ENCODE measurements around the gene NUMB.
A peak's percentile ranks its signal among the peaks of the same experiment; 100 is the strongest.

NUMB gene

DNA sequence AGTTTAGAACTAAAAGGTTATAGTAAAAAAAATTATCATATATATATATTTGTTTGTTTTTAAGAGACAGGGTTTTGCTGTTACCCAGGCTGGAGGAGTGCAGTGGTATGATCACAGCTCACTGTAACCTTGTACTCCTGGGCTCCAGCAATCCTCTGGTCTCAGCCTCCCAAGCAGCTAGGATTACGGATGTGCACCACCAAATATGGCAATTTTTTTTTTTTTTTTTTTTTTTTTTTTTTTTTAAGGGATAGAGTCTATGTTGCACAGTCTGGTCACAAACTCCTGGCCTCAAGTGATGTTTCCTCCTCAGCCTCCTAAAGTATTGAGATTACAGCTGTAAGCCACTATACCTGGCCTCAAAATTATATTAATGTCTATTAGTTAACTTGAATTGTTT is 172.4 kb downstream of the NUMB start:
- no peak for DNase-seq

- no peak for DNase-seq
These were observed 174.6 kb downstream of the NUMB start for GRCh38 chr14:73283608-73284379.

DNA sequence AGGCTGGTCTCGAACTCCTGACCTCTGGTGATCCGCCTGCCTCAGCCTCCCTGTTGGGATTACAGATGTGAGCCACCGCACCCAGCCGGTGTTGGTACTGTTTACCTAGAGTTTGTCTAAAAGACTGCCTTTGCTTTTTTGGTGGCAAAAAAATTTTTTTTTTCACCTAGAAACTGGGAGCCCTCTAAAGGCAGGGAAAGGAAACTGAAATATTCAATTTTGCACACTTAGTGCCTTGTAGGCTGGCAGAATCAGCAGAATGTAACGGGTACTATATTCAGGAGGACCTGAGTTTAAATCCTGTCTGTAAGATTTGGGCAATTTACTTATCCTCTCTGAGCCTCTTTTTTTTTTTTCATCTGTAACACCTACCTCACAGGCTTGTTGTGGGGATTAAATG is 177.4 kb downstream of the NUMB start:
- no peak for DNase-seq

DNA sequence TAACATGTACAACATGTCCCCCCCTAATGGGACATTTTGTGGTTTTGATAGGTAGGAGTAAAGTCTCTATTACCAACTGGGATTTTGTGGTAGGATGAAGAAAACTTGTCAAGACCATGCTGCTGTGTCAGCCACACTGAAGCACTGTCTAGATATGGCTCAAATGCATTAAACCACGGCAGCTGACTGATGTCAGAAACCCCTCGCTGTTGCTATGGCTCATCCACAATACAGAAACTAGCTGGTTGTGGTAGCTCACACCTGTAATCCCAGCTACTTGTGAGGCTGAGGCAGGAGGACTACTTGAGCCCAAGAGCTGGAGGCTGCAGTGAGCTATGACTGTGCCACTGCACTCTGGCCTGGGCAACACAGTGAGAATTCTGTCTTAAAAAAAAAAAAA is 181.0 kb downstream of the NUMB start:
- no peak for DNase-seq

DNA sequence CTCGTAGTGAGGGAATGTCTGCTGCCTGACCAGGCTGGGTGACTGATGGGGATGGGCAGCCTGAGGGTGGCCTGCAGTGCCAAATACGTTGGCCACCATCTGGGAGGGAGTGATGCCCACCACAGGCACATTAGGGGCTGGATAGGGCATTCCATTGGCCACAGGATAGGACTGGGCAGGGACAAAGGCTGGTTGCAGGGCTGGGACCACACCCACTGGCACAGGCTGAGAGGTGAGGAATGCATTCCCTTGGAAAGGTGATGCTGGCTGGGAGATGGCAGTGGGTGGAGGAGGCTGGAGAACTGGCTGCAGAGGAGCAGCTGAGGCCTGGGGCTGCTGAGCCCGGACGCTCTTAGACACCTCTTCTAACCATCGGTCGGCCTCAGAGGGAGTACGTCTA is 181.5 kb downstream of the NUMB start:
- DNase-seq, result no peak

DNA sequence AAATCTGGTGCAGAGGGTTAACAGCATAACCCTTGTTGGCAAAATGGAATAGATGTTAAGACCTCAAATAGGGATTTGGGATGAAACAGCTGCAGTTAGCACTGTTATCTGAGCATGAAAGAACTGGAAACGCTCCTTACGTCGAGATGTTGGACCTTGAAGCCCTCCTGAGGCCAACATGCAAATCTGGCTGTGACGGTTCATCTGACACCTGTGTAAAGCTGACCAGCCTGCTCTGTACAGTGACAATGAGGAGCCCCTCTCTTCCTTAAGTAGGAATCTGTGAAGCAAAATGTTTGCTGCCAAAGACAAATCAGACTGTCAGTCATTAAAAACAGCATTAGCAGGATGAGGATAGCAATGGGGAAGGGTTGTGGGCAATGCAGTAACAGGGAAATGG is 184.5 kb downstream of the NUMB start:
- no peak for DNase-seq

DNA sequence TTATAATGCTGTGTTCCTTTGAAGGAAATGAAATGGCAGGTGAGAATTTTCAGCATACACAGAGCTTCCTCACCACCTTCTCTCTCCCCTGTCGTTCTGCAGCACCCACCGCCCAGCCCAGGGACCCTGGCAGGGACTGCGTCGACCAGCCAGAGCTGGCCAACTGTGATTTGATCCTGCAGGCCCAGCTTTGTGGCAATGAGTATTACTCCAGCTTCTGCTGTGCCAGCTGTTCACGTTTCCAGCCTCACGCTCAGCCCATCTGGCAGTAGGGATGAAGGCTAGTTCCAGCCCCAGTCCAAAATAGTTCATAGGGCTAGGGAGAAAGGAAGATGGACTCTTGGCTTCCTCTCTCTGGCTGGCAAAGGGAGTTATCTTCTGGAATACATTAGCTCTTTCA is 186.0 kb downstream of the NUMB start:
- no peak for DNase-seq

DNA sequence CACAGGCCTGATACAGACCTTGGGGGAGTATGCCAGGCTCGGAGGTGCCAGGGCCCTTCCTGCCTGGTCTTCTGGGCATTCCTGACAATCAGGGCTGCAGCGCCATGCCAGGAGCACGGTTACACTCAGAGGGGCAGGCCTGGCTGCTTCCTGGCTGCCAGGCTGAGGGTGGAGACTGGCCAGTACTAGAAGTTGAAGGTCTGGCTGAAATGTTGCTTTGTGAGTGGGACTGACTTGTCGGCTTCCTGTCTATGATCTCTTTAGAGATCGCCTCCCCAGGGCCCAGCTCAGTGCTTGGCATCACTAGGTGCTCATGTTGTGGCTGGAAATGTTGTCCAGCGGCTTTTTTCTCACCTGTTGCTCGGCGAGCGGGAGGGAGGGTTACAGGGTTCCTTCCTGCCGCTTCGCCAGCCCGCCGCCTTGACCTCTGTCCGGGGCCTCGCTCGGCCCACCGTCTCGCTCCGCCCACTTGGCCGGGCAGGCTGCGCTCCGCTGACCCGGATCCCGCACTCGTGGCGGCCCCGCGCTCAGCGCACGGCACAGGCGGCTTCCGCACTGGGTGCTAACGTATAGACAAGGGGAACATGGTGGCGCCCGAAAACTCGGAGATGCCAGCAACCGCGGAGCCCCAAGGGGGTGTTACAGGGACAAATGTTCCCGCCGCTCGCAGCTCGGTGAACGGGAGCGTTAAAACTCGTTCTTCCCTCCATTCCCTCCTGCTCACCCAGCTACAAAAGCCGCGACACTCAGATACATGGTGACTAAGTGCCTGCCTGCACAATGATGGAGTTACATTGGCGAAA is 188.4 kb downstream of the NUMB start:
- DNase-seq, result peak; percentile 11

GRCh38 chr14:73267474-73267873 is 190.9 kb downstream of the NUMB start:
- DNase-seq, result no peak

GRCh38 chr14:73266317-73266716 is 192.0 kb downstream of the NUMB start:
- no peak for DNase-seq

DNA sequence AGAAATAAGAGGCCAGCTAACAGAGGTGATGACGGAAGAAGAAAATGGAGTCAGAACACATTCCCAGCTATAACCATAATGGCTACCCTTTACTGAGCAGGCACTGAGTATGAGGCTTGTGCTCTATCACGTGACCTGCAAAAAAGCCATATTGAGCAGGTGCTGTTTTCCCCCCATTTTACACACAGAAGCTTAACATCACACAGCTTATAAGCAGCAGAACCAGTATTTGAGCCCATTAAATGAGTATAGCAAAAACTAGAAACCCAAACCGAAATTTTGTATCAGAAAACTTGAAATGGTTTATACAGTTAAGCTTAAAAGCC is 192.7 kb downstream of the NUMB start:
- DNase-seq, result no peak

GRCh38 chr14:73264885-73265720 is 193.2 kb downstream of the NUMB start:
- DNase-seq, result no peak

DNA sequence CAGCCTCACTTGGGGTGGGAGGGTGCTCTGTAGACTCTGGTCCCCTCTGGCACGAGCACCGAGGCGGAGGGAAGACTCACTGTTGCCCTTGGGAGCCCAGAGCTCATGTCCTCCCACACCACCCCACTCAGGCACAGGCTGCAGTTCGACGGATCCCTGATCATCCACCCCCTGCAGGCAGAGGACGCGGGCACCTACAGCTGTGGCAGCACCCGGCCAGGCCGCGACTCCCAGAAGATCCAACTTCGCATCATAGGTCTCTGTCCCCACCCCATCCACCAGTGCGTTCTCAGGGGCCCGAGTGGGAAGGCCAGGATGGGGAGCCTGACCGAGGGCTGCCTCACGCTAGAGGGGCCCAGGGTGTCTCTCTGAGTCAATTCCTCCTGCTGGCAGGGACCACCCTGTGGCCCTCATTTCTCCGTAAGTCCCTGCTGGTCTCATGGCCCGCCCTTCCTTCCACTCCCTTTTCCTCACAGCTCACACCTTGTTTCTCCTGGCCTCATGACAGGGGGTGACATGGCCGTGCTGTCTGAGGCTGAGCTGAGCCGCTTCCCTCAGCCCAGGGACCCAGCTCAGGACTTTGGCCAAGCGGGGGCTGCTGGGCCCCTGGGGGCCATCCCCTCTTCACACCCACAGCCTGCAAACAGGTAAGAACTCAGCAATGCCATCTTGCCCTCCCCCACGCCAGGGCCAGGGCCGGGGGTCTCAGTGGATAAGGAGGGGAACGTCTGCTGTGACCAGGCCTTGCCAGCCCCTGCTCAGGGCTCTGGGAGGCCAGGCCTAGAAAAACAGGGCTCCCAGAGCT is 194.1 kb downstream of the NUMB start:
- DNase-seq, result no peak

DNA sequence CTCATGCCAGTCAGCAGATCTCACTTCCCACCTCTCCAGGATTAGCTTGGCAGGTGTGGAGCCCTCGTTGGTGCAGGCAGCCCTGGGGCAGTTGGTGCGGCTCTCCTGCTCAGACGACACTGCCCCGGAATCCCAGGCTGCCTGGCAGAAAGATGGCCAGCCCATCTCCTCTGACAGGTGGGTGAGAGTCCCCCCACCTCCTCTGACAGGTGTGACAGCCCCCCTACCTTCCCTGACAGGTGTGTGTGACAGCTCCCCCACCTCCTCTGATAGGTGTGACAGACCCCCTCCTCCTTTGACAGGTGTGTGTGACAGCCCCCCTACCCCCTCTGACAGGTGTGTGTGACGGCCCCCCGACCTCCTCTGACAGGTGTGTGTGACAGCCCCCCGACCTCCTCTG is 194.7 kb downstream of the NUMB start:
- peak; percentile 17 for DNase-seq

- DNase-seq, result no peak
These were observed 195.7 kb downstream of the NUMB start for GRCh38 chr14:73262427-73263183.

DNA sequence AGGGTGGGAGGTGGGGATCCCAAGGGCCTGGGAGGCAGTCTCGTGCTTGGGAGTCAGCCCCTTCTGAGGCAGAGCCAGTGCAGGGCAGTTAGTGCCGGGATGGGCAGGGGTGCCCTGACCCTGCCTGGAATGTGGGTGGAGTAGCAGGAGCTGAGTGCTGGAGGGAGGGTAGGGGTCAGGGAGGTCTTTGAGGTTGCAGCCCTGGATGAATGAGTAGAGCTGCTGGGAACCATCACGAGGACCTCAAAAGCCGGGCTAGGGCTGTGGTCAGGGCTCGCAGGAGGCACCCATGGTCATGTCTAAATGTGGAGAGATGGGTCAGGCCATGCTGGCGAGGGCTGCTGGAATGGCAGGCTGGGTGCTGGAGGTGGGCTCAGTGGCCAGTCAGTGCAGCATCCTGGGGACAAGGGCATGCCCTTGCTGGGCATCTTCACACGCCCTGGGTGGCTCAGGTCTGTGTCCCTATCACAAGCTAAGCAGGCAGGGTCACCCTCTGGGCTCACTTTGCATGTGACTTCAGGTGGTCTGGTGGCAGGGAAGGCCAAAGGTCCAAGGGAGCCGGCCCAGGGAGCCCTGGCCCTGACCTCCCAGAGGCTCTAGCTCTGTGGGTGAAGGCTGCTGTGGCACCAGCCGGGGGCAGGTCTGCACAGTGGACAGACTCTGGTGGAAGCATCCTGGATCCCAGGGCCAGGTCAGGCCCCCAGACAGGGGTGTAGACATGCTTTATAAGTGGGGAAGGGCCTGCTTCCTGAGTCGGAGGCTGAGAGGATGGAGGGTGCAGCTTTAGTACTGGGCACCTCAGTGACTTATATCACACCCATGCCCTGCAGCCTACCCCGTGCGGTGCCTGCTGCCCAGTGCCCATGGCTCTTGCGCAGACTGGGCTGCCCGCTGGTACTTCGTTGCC is 196.6 kb downstream of the NUMB start:
- no peak for DNase-seq

GRCh38 chr14:73261075-73261474 is 197.3 kb downstream of the NUMB start:
- no peak for DNase-seq

GRCh38 chr14:73260574-73260973 is 197.8 kb downstream of the NUMB start:
- no peak for DNase-seq

DNA sequence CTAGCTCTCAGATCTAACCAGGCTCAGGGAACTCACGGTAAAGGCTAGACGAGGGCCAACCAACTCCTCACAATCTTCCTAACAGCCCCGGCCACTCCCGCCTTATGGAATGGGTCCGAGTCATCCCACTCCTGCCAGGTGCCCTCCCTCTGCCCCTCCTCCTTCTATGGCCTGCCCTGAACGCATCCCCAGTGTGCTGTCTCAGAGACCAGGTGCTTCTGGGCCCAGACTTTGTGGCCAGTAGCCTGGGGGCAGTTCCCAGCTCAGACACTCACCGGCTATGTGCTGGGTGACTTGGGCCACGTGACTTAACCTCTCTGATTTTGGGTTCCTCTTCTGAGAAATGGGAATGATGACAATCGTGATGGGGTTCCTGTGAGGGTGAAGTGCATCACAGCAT is 198.5 kb downstream of the NUMB start:
- no peak for DNase-seq

GRCh38 chr14:73258845-73259611 is 199.3 kb downstream of the NUMB start:
- DNase-seq, result no peak

Measured in NCI-H1105 (cell line).